ENCODE results near the gene FARSB.

The FARSB gene

GRCh38 chr2:222663479-222663878 is 7.6 kb upstream of the FARSB start:
- DNase-seq (ENCODE audit: low read depth), result no peak

DNA sequence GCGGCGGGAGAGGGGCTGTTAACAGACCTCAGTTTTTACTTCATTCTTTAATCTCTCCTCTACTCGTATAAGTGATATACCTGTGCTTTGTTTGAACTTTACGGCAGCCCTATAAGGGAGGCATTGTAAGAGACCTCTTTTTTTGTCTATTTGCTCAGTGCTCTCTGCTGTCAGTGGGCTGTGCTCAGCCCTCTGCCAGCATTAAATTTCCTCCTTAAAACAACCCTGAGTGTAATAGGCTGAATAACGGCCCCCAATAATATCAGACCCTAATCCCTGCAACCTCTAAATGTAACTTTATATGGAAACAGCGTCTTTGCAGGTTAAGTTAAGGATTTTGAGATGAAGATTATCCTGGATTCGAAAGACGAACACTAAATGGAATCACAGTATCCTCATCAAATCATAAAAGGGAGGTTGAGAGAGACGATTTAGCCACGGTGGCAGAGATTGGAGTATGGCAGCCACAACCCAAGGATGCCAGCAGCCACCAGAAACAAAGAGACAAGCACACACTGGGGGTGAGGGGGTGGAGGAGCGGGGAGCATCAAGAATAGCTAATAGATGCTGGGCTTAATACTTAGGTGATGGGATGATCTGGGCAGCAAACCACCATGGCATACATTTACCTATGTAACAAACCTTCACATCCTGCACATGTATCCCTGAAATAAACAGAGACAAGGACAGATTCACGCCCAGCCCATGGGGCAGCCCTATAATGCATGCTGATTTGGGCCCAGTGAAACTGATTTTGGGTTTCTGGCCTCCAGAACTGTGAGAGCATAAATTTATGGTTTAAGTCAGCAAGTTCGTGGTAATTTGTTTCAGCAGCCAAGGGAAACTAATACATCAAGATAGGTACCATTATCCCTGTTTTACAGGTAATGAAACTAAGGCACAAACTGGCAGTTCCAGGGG is 894 bp upstream of the FARSB start:
- DNase-seq (ENCODE audit: low read depth), result no peak

DNA sequence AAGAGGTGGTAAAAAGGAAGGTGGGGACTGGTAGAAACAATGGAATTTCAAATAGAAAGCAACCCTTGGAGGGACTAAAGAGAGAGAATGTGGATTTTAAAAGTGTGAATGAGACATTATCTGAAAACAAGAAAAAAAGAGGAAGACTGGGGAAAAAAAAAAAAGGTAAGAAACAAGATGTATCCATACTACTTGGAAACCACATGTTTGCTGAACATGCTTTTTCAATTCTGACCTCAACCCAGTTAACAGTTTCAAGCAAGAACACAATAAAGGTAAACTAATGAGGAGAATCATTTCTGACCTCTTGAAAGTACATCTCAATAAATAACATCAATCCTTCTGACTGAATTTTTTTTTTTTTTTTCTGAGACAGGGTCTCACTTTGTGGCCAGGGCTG is 2.6 kb downstream of the FARSB start:
- no peak for DNase-seq (ENCODE audit: low read depth)

GRCh38 chr2:222652491-222653255 is 3.2 kb downstream of the FARSB start:
- no peak for DNase-seq (ENCODE audit: low read depth)

- no peak for DNase-seq (ENCODE audit: low read depth)
These were observed 4.0 kb downstream of the FARSB start for GRCh38 chr2:222651718-222652418.

DNA sequence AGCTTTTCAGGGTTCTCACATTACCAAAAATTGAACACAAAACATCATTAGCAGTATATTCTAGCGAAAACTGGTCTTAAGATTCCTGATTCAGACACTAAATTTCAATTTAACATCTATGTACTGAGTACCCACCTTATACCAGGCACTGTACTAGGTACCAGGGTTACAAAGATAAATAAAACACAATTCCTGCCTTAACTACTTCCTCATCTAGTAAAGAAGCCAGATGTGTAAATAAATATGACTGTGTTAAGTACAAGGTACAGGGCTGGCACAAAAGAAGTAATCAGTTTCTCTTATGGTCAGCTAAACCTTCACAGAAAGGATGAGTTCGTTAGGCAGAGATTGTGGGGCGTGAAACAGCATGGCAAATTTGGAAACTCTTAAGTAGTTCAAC is 6.1 kb downstream of the FARSB start:
- DNase-seq (ENCODE audit: low read depth), result no peak

- DNase-seq (ENCODE audit: low read depth), result no peak
These were observed 9.9 kb downstream of the FARSB start for GRCh38 chr2:222646008-222646407.

DNA sequence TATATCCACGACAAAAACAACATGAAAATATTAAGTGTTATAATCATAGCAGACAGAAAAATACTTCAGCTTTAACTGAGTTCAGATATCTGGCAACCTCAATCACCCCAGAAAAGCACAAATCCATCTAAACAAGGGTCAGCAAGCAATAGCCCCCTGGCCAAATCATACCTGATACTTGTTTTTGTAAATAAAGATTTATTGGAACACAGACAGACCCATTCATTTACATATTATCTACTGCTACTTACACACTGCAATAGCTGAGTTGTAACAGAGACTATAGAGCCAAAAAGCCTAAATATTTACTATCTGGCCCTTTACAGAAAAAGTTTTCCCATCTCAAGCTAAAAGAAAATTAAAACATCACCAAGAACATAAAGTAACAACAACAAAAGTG is 12.8 kb downstream of the FARSB start:
- no peak for DNase-seq (ENCODE audit: low read depth)

DNA sequence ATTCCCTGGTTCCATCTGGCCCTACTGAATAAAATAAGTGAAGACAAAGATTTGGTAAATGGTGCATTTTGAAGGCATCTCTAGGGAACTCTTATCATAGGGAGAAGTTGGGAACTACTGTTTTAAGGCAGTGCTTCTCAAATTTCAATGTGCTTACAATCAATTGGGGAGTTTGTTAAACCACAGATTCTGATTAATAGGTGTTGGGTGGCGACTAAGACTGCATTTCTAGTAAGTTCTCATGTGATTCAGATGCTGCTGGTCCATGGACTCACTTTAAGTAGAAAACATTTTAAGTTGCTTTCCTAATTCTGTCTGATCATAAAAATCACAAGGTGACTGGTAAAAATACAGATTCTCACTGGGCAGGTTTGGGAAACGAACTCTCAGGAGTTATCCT is 14.6 kb downstream of the FARSB start:
- no peak for DNase-seq (ENCODE audit: low read depth)

DNA sequence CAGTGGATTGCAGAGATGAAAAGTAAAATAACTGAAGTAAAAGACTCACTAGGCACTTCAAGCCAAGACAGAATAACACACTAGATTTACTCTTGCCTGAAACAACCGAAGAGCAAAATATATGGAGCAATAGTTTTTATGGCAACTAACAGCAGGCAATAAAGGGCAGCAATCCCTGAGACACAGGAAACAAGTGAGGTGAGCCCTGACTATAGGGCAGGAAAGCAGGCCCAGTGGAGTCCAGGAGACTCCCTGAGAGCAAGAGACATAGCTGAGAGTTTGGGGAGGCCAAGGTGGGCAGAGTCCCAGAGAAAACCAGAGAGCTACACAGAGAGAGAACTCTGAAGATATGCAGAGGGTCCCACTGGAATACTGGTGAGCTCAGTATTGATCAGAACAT is 18.8 kb downstream of the FARSB start:
- no peak for DNase-seq (ENCODE audit: low read depth)

- no peak for DNase-seq (ENCODE audit: low read depth)
These were observed 20.6 kb downstream of the FARSB start for GRCh38 chr2:222635295-222635694.

- DNase-seq (ENCODE audit: low read depth), result no peak
These were observed 28.1 kb downstream of the FARSB start for GRCh38 chr2:222627764-222628163.

DNA sequence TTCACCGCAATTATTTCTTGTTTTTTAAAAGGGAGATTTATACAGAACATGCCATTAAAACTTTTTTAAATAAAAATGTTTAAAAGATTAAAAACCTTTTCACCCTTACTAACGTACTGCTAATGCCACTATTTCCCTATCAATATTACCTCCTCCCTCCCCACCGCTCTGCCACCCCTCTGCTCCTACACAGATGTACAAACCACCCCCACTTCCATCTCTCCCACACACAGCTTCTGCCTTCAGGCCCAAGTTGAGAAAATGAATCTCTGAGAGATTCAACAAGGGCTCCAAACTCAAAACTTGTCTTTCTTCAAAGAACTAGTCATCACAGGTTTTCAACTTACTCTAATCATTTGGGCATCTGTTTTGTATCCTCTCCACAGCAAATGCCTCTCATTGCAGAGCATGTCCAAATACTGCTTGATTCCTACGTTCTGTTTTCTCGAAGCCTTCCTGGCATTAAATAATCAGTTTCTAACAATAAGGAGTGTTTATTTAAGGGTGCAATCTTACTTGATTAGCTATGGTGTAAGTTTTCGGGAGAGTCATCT is 32.1 kb downstream of the FARSB start:
- no peak for DNase-seq (ENCODE audit: low read depth)

DNA sequence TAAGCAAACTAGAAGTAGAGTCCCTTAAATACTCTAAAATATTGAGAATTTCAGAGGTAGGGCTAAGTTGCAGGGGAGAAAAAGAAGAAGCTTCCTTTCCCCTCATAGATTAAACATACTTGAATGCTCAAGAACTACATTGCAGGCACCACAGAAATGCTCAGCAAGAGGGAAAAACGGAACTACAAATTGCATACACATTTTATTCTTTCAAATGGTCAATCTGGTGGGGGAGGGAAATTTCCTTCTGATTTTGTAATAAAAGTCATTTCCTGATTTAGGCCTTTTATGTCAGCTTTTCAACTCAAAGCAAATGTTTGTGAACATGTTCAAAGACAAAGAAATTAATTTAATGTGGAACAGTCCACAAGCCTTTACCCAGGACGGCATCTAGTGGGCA is 33.0 kb downstream of the FARSB start:
- no peak for DNase-seq (ENCODE audit: low read depth)

DNA sequence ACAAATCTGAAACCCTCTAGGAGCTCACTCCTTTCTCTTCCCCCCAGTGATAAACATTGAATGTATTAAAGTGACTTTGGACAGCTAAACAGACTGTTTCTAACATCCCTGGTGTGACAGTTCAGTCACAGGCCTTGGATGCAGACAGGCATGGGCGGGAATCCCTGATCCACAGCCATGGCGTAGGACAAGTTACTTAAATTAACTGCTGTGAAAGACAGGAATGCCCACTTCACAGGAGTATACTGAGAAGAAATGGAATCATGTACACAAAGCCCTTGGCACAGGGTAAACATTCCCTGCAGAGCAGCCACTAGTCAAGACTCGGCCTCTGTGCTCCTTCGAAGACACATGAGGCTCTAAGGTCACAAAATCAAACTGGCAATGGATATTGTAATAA is 34.0 kb downstream of the FARSB start:
- DNase-seq (ENCODE audit: low read depth), result no peak

- DNase-seq (ENCODE audit: low read depth), result no peak
These were observed 40.6 kb downstream of the FARSB start for GRCh38 chr2:222615320-222615719.

- DNase-seq (ENCODE audit: low read depth), result no peak
These were observed 42.1 kb downstream of the FARSB start for GRCh38 chr2:222613715-222614331.

DNA sequence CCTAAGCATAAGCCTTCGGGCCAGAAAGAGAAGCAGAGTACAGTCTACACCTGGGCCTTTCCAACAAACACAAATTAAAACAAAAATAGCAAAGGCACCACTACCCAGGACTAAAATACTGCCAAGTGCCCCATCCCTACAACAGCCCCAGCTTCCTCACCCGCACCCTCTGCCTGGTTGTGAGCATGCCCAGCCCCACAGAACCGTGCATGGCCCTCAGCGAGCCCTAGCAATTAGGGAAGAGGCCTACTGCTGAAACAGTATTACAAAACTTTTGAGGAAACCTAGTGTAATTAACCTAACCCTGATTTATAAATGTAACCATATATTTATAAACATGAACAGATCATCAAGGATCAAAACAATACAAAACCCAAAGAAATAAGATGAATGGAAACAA is 44.2 kb downstream of the FARSB start:
- no peak for DNase-seq (ENCODE audit: low read depth)

DNA sequence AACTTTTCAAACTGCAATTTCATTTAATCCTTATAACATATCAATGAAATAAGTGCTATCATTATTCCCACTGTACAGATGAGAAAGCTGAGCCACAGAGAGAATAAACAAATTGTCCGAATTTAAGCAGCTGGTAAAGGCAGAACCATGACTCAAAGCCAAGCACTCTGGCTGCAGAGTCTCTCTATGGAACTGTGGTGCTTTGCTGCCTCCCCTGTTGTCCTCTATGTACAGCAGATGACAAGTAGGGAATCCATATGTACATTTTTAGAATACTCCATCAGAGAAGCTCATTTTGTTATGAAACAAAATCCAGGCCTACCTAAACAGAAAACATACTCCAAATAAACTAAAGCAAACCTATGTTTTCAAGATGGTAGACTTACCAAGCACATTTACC is 45.1 kb downstream of the FARSB start:
- no peak for DNase-seq (ENCODE audit: low read depth)

DNA sequence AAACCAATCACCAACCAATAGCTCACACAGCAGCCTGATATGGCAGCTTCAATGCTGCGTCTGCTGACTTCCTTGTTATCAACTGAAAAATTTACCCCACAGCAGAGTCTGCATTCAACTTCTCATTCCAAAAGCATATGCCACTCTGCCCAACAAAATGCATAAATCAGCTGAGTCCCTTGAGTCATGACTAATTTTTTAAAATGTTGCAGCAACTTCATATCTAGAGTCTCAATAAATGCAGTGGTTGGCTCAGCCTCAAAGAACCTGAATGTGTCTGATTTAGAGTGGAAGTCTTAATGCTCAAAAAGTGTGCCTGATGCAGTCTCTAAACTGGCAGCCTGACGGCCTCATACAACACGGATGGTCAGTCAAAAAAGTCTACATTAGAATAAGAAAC is 46.5 kb downstream of the FARSB start:
- DNase-seq (ENCODE audit: low read depth), result no peak

DNA sequence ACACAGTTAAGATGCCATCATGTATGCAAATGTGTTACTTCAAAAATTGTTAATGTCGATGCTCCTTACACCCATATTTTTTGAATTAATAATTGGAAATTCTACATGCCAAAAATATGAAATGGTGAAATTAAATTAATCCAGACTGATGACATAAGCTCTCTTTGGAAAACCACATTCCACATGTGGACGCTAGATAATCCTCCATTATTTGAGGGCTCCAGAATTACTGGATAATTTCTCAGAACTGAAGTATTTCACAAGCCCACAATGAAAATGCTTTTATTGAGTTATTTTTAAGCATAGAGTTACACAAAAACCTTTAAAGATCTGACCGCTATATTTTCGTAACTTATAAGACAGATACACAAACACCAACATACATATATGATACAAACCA is 47.8 kb downstream of the FARSB start:
- no peak for DNase-seq (ENCODE audit: low read depth)

DNA sequence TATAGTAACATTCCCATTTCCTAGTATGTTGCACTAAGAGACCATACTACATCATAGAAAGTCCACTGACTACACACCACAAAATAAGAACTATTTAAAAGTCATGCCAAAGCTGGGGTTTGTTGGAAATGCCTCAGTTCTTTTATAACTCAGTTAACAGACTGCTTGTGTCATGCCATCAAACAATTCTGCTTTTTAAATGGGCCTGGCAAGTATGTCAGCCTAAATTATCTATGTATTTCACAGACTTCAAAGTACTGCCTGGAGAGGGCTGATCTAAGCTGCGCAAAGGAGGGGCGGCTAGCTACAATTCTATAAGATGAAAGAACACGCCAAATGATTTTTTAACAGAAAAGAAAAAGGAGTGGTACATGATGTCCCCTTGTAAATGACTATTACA is 49.6 kb downstream of the FARSB start:
- DNase-seq (ENCODE audit: low read depth), result no peak

All from stimulated activated CD8-positive, alpha-beta memory T cell treated with anti-CD3 and anti-CD28 coated beads, Interleukin-12 subunit alpha, Interleukin-12 subunit beta, amount 100 ng/mL, for 4 hours (primary cell).